K562 (cell line): Measurements from ENCODE around the gene ACBD4. TPM values are rescaled to one million over a fixed set of nuclear protein-coding genes. Genes with fewer than 3 reads are reported as not detected.

Experiments used
- ATAC-seq: fragments of 200-7000 bp; cut with Tn5 transposase; 3 replicates; pipeline ENCODE4 v1.9.1; 2020; ENCODE audit warnings: moderate library complexity
- BruUV-seq: library from RNA; stranded (reverse); fragments of 400-500 nt; replicated peaks from 2 replicates; lab custom pipeline; 2021; lab: Mats Ljungman, UMichigan
- CTCF ChIA-PET: fragments of 300-600 bp; formaldehyde crosslinking; extraction: SDS; loops from one replicate; lab custom pipeline; 2021; ENCODE audit warnings: low intra/inter-chr PET ratio; lab: Yijun Ruan, JAX
- POLR2A ChIA-PET: fragments of 300-600, 350-650 bp; sonication (Branson Sonifier 250); formaldehyde crosslinking; extraction: SDS; loops from one replicate; lab custom pipeline; 2021; ENCODE audit warnings: antibody characterized with exemption, inconsistent platforms; lab: Yijun Ruan, JAX
- DNase-seq, 4 experiments: peaks; one replicate each; pipeline versions ENCODE4 v3.0.0 to v3.0.0-alpha.2; 2011 to 2018; ENCODE audit warnings: low spot score in 3 of 4, mixed read lengths in 3 of 4; ENCODE audit errors: extremely low read depth in 1 of 4
- FAIRE-seq: peaks from 2 replicates; lab custom pipeline; 2011; peaks lifted over from hg19 to GRCh38; lab: Jason Lieb, UNC
- H2AFZ ChIP-seq: 2 replicates; pipeline ENCODE4 v1.6.0; 2011; ENCODE audit warnings: low read depth, low read length, control low read depth, inconsistent platforms
- H3K27ac ChIP-seq: fragments of 200-600 bp; 3 replicates; pipeline ENCODE4 v1.8.0; 2011; ENCODE audit warnings: low read depth, mild to moderate bottlenecking, control low read depth, inconsistent platforms, low read length, moderate library complexity, mixed read lengths; ENCODE audit errors: extremely low read depth
- H3K27me3 ChIP-seq, 2 experiments: fragments of 300-600 bp in 1 of 2; 2 replicates in 1 of 2; 3 replicates in 1 of 2; pipeline versions ENCODE4 v1.6.0 to v1.8.0; 2011; ENCODE audit warnings: inconsistent platforms in 2 of 2, low read length in 2 of 2, mild to moderate bottlenecking in 1 of 2, mixed read lengths in 1 of 2, moderate library complexity in 1 of 2; ENCODE audit not compliant: control insufficient read depth in 2 of 2, insufficient read depth in 2 of 2
- H3K36me3 ChIP-seq: fragments of 300-600 bp; 3 replicates; pipeline ENCODE4 v1.8.0; 2011; ENCODE audit warnings: mild to moderate bottlenecking, low read length, inconsistent platforms; ENCODE audit not compliant: control insufficient read depth, insufficient read depth
- H3K4me1 ChIP-seq, 2 experiments: fragments of 200-600 bp in 1 of 2; replicated peaks in 1 of 2; 2 replicates in 1 of 2; 3 replicates in 1 of 2; pipeline versions ENCODE4 v1.5.1 to v1.8.0; 2011; ENCODE audit warnings: inconsistent platforms in 2 of 2, low read length in 2 of 2, mild to moderate bottlenecking in 1 of 2, mixed read lengths in 1 of 2, moderate library complexity in 1 of 2; ENCODE audit not compliant: control insufficient read depth in 2 of 2, insufficient read depth in 2 of 2
- H3K4me2 ChIP-seq: 2 replicates; pipeline ENCODE4 v1.6.1; 2011; ENCODE audit warnings: low read length, control low read depth, inconsistent platforms, mixed read lengths; ENCODE audit not compliant: insufficient read depth
- H3K4me3 ChIP-seq: fragments of 200-600 bp; sonication (generic), shearing (Covaris generic); 2 replicates; pipeline ENCODE4 v1.5.1; 2016; ENCODE audit warnings: control low read depth, inconsistent platforms
- H3K79me2 ChIP-seq: fragments of 200-600 bp; 3 replicates; pipeline ENCODE4 v1.8.0; 2011; ENCODE audit warnings: low read length, inconsistent platforms; ENCODE audit not compliant: control insufficient read depth, insufficient read depth
- H3K9ac ChIP-seq, 2 experiments: 2 replicates each; pipeline versions ENCODE4 v1.6.0 to v1.6.1; 2011; ENCODE audit warnings: low read depth in 2 of 2, low read length in 2 of 2, control low read depth in 1 of 2, inconsistent platforms in 1 of 2, mild to moderate bottlenecking in 1 of 2, mixed read lengths in 1 of 2; ENCODE audit not compliant: insufficient read depth in 1 of 2
- H3K9me1 ChIP-seq: one replicate; pipeline ENCODE4 v1.6.0; 2011; ENCODE audit warnings: inconsistent platforms, mild to moderate bottlenecking, low read length, moderate library complexity; ENCODE audit not compliant: control insufficient read depth, insufficient read depth
- H3K9me3 ChIP-seq: replicated peaks from 2 replicates; pipeline ENCODE4 v1.5.1; 2011; ENCODE audit warnings: low read depth, low read length, inconsistent platforms; ENCODE audit not compliant: control insufficient read depth, insufficient read depth
- H4K20me1 ChIP-seq: replicated peaks from 2 replicates; pipeline ENCODE4 v1.6.1; 2011; ENCODE audit warnings: low read length, inconsistent platforms, mixed read lengths; ENCODE audit not compliant: control insufficient read depth, insufficient read depth
- MITF ChIP-seq: IDR thresholded peaks from 2 replicates; pipeline ENCODE4 v1.6.1; 2014; ENCODE audit warnings: antibody characterized with exemption
- NCOA2 ChIP-seq, 2 experiments: fragments of 450-650 bp; IDR thresholded peaks; 2 replicates each; pipeline ENCODE4 v1.6.1; 2018; ENCODE audit warnings: mild to moderate bottlenecking in 2 of 2, moderate library complexity in 1 of 2; ENCODE audit not compliant: partially characterized antibody in 2 of 2
- POLR2G ChIP-seq: fragments of 200-400 bp; formaldehyde crosslinking; IDR thresholded peaks from 2 replicates; pipeline ENCODE4 v1.6.1; 2017; ENCODE audit warnings: low read depth, mild to moderate bottlenecking, antibody characterized with exemption, low read length, moderate library complexity
- ZNF263 ChIP-seq: sonication (generic); formaldehyde crosslinking; IDR thresholded peaks from 2 replicates; pipeline ENCODE4 v1.8.0; 2022; ENCODE audit warnings: mild to moderate bottlenecking, missing genetic modification reagents, borderline replicate concordance
- WGBS: fragments of 100-300 bp; shearing (Covaris generic); methylation state at CpG from one replicate; pipeline ENCODE4 v1.1.6; 2016; ENCODE audit warnings: low coverage, mixed read lengths; ENCODE audit not compliant: insufficient coverage; ENCODE audit errors: missing lambda C conversion rate; 5-methylcytosine and 5-hydroxymethylcytosine counted together
- in situ Hi-C: fragments of 300-500 bp; cut with MboI; formaldehyde crosslinking; loops from 4 replicates; pipeline ENCODE4 v1.15.0; 2018; ENCODE audit warnings: inconsistent platforms, mixed read lengths
- intact Hi-C: fragments of 100-400 bp; cut with micrococcal nuclease; formaldehyde crosslinking; loops from 2 replicates; pipeline ENCODE4 v1.14.2; 2022
- polyA plus RNA-seq, 8 experiments: library from polyadenylated mRNA; depleted of rRNA in 4 of 8; stranded (reverse) in 5 of 8; unstranded in 3 of 8; fragments of >200 nt; fragmentation: Nextera tagmentation in 2 of 8; fragmentation: Illumina TruSeq in 1 of 8; extraction: Ambion mirVana in 2 of 8; extraction: Trizol in 1 of 8; gene quantifications; 2 replicates each; pipeline versions ENCODE4 v1.2.1 to v1.2.3, GENCODE V29; 2011 to 2014; ENCODE audit warnings: inconsistent platforms in 1 of 8, missing spikeins in 1 of 8
- total RNA-seq, 7 experiments: library from RNA; depleted of rRNA in 6 of 7; stranded (reverse); fragments of >200 nt in 6 of 7; fragmentation: Illumina TruSeq in 2 of 7; extraction: Trizol in 2 of 7; gene quantifications; 2 replicates each; pipeline versions ENCODE4 v1.2.1 to v1.2.3, GENCODE V29; 2011 to 2021; ENCODE audit warnings: low replicate concordance in 1 of 7
- TF ChIP-seq, protein P1 (sequence below): sonication (generic); formaldehyde crosslinking; IDR thresholded peaks from 2 replicates; pipeline ENCODE4 v1.8.0; 2022; ENCODE audit warnings: missing genetic modification reagents, mild to moderate bottlenecking, borderline replicate concordance

ACBD4 gene
- total and polyA plus RNA-seq, 9 of the 15 experiments (the other 6 are each of a cell fraction or from before 2014, with no cell fraction given) = 0.14 to 6.9 (median 4.6) TPM

GRCh38 chr17:45110676-45111611 lies 24.5 kb upstream of the ACBD4 start:
- H3K27ac ChIP-seq = no peak overlapping the region
- FAIRE-seq = no peak
- H3K9ac ChIP-seq = 0 out of 4 replicates have a peak overlapping the region, but pooled peaks of 1 of the 2 experiments have one; percentile 23
- no peak overlapping the region for H2AFZ ChIP-seq
- in situ Hi-C loops (no loop called here), intact Hi-C loops (no loop called here)
- H3K36me3 ChIP-seq = peaks cover 32% of the 10 kb centered on the region
- WGBS = 75% methylated on average over 9 of the region's 16 CpGs
- H3K4me1 ChIP-seq = peaks cover 0 to 17% of the 10 kb centered on the region in 2 experiments; a peak in 1 of 5 replicates
- no peak for ATAC-seq
- no peaks in the 10 kb centered on the region for H3K9me1 ChIP-seq
- no TSS peak for BruUV-seq
- H3K4me2 ChIP-seq = no peak overlapping the region
- ChIA-PET CTCF (no interaction called here), POLR2A (no interaction called here)
- no peak for DNase-seq
- no peaks in the 10 kb centered on the region for H3K9me3 ChIP-seq
- TF ChIP-seq ZNF263 (no peak), POLR2G (peak; percentile 30), MITF (no peak), NCOA2 (IDR thresholded peaks at IDR 0.05; ENCODE audit: partially characterized antibody in 2 of 2) (no peak)
- TF ChIP-seq, protein P1, sequence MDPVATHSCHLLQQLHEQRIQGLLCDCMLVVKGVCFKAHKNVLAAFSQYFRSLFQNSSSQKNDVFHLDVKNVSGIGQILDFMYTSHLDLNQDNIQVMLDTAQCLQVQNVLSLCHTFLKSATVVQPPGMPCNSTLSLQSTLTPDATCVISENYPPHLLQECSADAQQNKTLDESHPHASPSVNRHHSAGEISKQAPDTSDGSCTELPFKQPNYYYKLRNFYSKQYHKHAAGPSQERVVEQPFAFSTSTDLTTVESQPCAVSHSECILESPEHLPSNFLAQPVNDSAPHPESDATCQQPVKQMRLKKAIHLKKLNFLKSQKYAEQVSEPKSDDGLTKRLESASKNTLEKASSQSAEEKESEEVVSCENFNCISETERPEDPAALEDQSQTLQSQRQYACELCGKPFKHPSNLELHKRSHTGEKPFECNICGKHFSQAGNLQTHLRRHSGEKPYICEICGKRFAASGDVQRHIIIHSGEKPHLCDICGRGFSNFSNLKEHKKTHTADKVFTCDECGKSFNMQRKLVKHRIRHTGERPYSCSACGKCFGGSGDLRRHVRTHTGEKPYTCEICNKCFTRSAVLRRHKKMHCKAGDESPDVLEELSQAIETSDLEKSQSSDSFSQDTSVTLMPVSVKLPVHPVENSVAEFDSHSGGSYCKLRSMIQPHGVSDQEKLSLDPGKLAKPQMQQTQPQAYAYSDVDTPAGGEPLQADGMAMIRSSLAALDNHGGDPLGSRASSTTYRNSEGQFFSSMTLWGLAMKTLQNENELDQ = no peak
- peaks cover 16% of the 10 kb centered on the region; the same call in 1 of the 2 replicates for H4K20me1 ChIP-seq
- no peaks in the 10 kb centered on the region for H3K79me2 ChIP-seq
- no peaks in the 10 kb centered on the region for H3K27me3 ChIP-seq
- H3K4me3 ChIP-seq = no peak overlapping the region
